Measurements from ENCODE around the gene TMEM163.
"Not testable (repeated sequence)": the region's sequence is repeated elsewhere in the genome, so short reads cannot be mapped to it uniquely, and the experiment has no call there.

Gene TMEM163

DNA sequence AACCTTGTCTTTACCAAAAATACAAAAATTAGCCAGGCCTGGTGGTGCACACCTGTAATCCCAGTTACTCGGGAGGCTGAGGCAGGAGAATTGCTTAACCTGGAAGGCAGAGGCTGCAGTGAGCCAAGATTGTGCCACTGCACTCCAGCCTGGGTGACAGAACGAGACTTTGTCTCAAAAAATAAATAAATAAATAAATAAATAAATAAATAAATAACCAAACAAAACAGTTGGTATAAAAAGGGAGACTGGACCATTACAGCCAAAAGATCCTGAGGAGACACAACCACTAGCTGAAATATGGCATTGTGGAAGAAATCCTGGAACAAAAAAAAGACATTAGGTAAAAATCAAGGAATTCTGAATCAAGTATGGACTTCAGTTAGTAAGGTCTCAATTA is 4.9 kb upstream of the TMEM163 start:
- DNase-seq (ENCODE audit: low read depth in 2 of 2): not testable (repeated sequence)

DNA sequence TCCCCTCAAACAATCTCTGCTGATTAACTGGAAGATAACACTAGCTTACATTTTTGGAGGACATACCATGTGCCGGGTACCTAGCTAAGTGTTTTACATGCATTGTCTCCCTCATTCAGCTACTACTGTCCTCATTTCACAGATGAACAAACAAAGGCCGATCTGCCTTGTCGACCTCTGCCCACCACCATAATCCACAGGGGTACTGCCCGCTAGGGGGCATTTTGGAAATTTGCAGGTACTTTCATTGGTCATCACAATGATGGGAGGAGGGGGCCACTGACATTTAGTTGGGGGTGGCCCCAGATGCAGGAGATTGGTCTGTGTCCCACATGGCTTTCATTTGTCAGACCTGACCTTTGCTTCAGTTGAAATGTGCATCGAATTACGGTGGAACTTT is 3.9 kb upstream of the TMEM163 start:
- DNase-seq (ENCODE audit: low read depth in 2 of 2): no peak

DNA sequence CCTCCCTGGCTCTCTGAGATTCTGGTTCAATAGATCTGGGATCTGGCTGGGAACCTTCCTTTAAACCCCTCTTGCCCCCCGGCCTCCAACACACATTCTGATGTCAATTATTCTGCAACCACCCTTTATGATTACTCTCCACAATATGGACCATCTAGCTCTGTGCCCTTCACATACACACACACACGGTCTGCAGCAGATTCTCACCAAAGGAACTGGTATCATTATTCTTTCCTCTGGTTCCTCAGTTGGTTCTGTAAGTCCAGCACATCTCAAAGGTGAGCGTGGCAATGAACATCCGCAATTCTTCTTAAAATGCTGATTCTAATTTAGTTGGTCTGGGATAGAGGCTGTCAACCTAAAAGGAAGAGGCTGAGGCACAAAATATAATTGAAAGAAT is 2.8 kb upstream of the TMEM163 start:
- no peak for DNase-seq (ENCODE audit: low read depth in 2 of 2)

- no peak for DNase-seq (ENCODE audit: low read depth in 2 of 2)
Observed at GRCh38 chr2:134718023-134718816, 580 bp downstream of the TMEM163 start.

DNA sequence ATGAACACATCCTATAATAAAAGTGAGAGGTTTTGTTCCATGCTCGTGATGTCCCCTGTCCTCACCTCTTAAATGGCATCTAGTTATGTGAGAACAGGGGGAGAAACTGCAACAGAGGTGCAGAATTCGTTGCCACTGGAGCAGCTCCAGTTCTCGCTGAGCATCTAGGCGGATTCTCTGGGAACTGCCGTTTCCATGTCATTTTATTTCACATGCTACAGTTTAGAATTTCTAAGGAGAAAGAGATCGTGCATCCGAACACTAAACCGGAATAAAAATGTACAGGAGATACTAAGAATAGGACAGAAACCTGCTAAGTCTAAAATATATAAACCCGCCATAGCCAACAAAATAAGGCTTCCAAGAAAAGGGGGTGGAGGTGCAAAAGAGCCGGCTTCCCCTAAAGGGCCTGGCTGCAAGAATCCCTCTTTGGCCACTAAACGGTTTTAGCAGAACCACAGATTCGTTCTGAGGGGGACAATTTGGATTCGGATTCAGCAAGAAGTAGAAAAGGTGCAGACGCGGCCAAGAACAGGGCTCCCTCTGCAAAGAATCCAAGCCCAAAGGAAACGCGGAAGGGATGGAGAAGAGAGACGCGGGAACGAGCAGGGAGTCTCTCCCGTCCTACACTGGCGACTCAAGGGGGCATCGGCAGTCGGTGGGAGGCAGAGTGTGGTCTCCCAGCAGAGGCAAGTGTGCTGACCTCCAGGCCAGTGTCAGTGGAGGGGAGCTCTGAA is 1.3 kb downstream of the TMEM163 start:
- DNase-seq (ENCODE audit: low read depth in 2 of 2): no peak

GRCh38 chr2:134716721-134717243 is 2.0 kb downstream of the TMEM163 start:
- DNase-seq (ENCODE audit: low read depth in 2 of 2): no peak

DNA sequence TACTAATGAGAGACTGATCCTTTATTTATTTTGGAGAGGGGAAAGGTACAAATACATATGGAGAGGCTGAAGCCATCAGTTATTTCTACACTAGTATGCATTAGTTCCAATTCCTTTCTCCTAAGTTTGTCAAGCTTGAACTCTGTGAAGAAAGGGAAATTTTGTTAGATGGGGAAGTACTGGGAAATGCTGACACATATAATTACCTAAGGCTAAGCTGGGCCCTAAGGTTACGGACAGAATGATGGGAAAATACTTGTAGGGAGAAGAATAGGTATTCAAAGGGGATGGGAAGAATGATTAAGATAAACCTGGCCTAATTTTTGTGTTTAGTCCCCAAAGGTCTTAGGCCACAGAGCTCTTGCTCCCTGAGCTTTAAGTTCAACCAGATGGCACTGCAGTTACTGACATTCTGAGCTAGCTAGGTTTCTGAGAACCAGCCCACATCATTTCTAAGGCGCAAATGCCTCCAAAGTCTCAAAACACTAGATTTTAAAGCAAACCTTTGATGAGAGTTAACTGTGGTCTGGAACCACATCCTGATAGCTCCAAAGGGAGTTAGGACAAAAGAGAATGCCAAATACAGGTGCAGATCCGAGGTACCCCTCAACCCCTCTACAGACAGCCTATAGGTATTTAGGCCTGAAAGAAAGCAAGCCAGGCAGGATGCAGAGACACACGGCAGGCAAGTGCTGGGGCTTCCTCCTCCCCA is 2.7 kb downstream of the TMEM163 start:
- DNase-seq (ENCODE audit: low read depth in 2 of 2): no peak

DNA sequence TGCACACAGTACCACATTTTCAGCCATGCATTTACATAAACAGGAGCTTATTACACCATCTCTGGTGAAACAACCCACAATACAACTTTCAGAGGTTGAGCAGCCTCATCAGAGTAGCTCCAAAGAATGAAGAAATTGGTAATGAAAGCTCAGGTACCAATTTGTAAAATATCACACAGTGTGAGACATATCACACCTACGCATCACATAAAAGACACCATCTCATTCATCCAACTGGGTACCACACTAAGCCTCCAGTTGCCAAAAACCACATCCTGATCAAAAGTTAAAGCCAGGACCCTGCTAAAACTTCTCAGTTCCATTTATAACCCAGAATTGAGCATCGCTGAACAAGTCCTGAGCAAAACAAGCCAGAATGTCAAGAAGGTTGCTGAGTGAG is 4.6 kb downstream of the TMEM163 start:
- DNase-seq (ENCODE audit: low read depth in 2 of 2): no peak

DNA sequence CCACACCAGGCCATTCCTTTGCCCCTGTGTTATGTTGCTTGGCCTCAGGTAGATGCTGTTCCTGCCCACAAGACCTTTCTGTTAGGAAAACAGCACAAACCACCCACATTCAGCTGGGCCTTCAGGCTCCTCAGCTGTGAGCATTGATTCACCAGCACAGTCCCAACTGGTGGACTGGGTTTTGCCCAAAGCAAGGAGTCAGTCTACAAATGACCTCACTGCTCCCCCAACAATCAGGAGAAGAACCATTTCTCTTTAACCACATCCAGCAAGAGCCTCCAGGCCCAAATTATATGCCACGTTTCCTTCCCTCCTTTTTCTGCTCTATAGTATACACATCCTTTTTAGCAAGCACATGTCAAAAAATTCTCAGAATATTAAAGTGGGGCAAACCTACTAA is 5.2 kb downstream of the TMEM163 start:
- DNase-seq (ENCODE audit: low read depth in 2 of 2): no peak

DNA sequence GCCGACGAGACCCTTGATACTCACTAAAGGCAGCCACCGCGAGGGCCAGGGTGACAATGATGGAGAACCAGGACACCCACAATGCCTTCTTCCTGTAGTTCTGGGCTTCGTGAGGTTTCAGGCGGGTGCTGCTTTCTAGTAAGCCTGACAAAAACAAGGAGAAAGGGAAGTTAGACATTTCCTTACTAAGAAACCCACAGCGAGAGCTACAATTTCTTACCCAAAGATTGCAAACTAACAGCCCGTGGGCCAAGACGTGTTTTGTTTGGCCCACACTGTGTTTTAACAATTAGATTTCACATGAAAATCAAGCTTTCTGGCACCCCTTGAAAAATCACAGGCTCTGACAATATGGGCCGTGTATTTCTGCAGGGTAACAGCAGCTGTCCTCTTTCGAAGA is 5.6 kb downstream of the TMEM163 start:
- no peak for DNase-seq (ENCODE audit: low read depth in 2 of 2)

- DNase-seq (ENCODE audit: low read depth in 2 of 2): no peak
Observed at GRCh38 chr2:134712736-134713135, 6.1 kb downstream of the TMEM163 start.

- DNase-seq (ENCODE audit: low read depth in 2 of 2): no peak
Observed at GRCh38 chr2:134712299-134712698, 6.5 kb downstream of the TMEM163 start.

GRCh38 chr2:134711692-134712091 is 7.1 kb downstream of the TMEM163 start:
- no peak for DNase-seq (ENCODE audit: low read depth in 2 of 2)

- no peak for DNase-seq (ENCODE audit: low read depth in 2 of 2)
Observed at GRCh38 chr2:134707330-134707676, 11.5 kb downstream of the TMEM163 start.

- no peak for DNase-seq (ENCODE audit: low read depth in 2 of 2)
Observed at GRCh38 chr2:134706587-134707329, 12.0 kb downstream of the TMEM163 start.

- DNase-seq (ENCODE audit: low read depth in 2 of 2): no peak
Observed at GRCh38 chr2:134705861-134706586, 12.8 kb downstream of the TMEM163 start.

GRCh38 chr2:134704173-134704572 is 14.6 kb downstream of the TMEM163 start:
- DNase-seq (ENCODE audit: low read depth in 2 of 2): no peak

DNA sequence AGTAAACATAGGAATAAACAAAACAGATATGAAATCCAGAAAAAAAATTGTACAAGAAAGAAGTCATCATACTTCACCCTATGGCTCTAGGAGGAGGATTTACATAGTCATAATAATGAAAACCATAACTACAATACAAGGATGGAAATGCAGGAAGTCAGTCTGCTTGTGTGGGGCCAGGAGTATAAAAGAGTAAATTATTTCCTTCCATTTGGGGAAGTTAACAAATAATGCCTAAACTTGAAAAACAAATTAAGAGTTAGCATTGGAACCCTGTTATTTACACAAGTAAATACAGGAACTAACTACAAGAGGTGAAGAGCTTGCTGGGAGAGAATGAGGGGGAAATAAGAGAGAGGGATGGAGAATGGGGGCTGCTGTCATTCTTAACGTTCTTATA is 15.4 kb downstream of the TMEM163 start:
- no peak for DNase-seq (ENCODE audit: low read depth in 2 of 2)

GRCh38 chr2:134700730-134701129 is 18.1 kb downstream of the TMEM163 start:
- DNase-seq (ENCODE audit: low read depth in 2 of 2): no peak

- no peak for DNase-seq (ENCODE audit: low read depth in 2 of 2)
Observed at GRCh38 chr2:134694411-134694810, 24.4 kb downstream of the TMEM163 start.

Measured in stimulated activated CD8-positive, alpha-beta memory T cell treated with anti-CD3 and anti-CD28 coated beads, Interleukin-7, amount 100 ng/mL, for 4 hours (primary cell).